ENCODE measurements around the gene LEMD3. TPM values are rescaled to one million over a fixed set of nuclear protein-coding genes. Genes with fewer than 3 reads are reported as not detected.

LEMD3 gene
- total and polyA plus RNA-seq, 2 of the 8 experiments (the other 6 are each of a cell fraction or from before 2014, with no cell fraction given) = 5.8 to 33.2 TPM

GRCh38 chr12:65169320-65170208 is at the start of gene LEMD3 (continued):
- TF ChIP-seq HDAC2 (IDR thresholded peaks at IDR 0.05; ENCODE audit: borderline replicate concordance in 1 of 2, low read depth in 2 of 2, low read length in 2 of 2) (peak in 1 of 2 experiments; percentile 82; a peak in 2 of 4 replicates), TAF7 (optimal IDR thresholded peaks at IDR 0.05; ENCODE audit: borderline replicate concordance, low read depth, low read length) (peak; percentile 86), CREB1 (IDR thresholded peaks at IDR 0.05) (peak; percentile 97), KDM4A (IDR thresholded peaks at IDR 0.05; ENCODE audit: low read depth, low read length, severe bottlenecking) (peak; percentile 85), POLR2A (IDR thresholded peaks at IDR 0.05; ENCODE audit: control extremely low read depth in 1 of 2, low read depth in 2 of 2, low read length in 2 of 2) (peak; percentile 92 to 97), HDAC6 (IDR thresholded peaks at IDR 0.05; ENCODE audit: low read depth, low read length) (no peak), SIX5 (IDR thresholded peaks at IDR 0.05; ENCODE audit: low read depth, low read length) (no peak), KDM5A (IDR thresholded peaks at IDR 0.05; ENCODE audit: low read length) (peak; percentile 87), CEBPB (IDR thresholded peaks at IDR 0.05; ENCODE audit: low read depth, low read length) (no peak), EP300 (IDR thresholded peaks at IDR 0.05; ENCODE audit: borderline replicate concordance in 1 of 2, low read depth in 2 of 2, low read length in 2 of 2) (peak in 1 of 2 experiments; percentile 59; a peak in 1 of 3 replicates), PHF8 (conservative IDR thresholded peaks at IDR 0.05; ENCODE audit: low read depth, low read length) (peak; percentile 99), SP4 (IDR thresholded peaks at IDR 0.05; ENCODE audit: low read length) (no peak), RAD21 (IDR thresholded peaks at IDR 0.05 in 1 of 2, conservative IDR thresholded peaks at IDR 0.05 in 1 of 2; ENCODE audit: low read depth in 2 of 2, low read length in 2 of 2) (no peak), GTF2F1 (IDR thresholded peaks at IDR 0.05; ENCODE audit: borderline replicate concordance, low read depth, low read length) (peak; percentile 79; the same call in 1 of the 2 replicates), EZH2 (IDR thresholded peaks at IDR 0.05; ENCODE audit: low read depth, low read length, severe bottlenecking) (no peak), SUZ12 (IDR thresholded peaks at IDR 0.05; ENCODE audit: low read length) (no peak), MAX (IDR thresholded peaks at IDR 0.05) (peak; percentile 100), SRF (IDR thresholded peaks at IDR 0.05; ENCODE audit: low read depth, low read length) (peak; percentile 38)
- TF ChIP-seq, protein P1, sequence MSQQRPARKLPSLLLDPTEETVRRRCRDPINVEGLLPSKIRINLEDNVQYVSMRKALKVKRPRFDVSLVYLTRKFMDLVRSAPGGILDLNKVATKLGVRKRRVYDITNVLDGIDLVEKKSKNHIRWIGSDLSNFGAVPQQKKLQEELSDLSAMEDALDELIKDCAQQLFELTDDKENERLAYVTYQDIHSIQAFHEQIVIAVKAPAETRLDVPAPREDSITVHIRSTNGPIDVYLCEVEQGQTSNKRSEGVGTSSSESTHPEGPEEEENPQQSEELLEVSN (IDR thresholded peaks at IDR 0.05) = peak; percentile 100
- TF ChIP-seq, protein P2, sequence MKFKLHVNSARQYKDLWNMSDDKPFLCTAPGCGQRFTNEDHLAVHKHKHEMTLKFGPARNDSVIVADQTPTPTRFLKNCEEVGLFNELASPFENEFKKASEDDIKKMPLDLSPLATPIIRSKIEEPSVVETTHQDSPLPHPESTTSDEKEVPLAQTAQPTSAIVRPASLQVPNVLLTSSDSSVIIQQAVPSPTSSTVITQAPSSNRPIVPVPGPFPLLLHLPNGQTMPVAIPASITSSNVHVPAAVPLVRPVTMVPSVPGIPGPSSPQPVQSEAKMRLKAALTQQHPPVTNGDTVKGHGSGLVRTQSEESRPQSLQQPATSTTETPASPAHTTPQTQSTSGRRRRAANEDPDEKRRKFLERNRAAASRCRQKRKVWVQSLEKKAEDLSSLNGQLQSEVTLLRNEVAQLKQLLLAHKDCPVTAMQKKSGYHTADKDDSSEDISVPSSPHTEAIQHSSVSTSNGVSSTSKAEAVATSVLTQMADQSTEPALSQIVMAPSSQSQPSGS (IDR thresholded peaks at IDR 0.05; ENCODE audit: low read length) = no peak

Measured in H1 (cell line).